Vagina (tissue), 2 donors: ENCODE results near the gene HEG1. TPM values are rescaled to one million over a fixed set of nuclear protein-coding genes. Genes with fewer than 3 reads are reported as not detected.
"Not testable (repeated sequence)": the region's sequence is repeated elsewhere in the genome, so short reads cannot be mapped to it uniquely, and the experiment has no call there.

Experiments used
- DNase-seq, 2 donors: peaks; one replicate each; pipeline ENCODE4 v3.0.0-alpha.2; 2017; ENCODE audit errors: extremely low spot score in 2 of 2
- H3K27ac ChIP-seq: fragments of 200-600 bp; sonication (generic); one replicate; pipeline ENCODE4 v1.5.1; 2019
- H3K27me3 ChIP-seq: fragments of 200-600 bp; sonication (generic); one replicate; pipeline ENCODE4 v1.5.1; 2019
- H3K36me3 ChIP-seq, 2 donors: fragments of 200-600 bp; sonication (generic); one replicate each; pipeline ENCODE4 v1.5.1; 2017 to 2019
- H3K4me1 ChIP-seq: fragments of 200-600 bp; sonication (generic); one replicate; pipeline ENCODE4 v1.5.1; 2019
- H3K4me3 ChIP-seq, 2 donors: fragments of 200-600 bp; sonication (generic); 1 replicate in 1 of 2; 2 replicates in 1 of 2; pipeline ENCODE4 v1.5.1; 2016 to 2019
- H3K9me3 ChIP-seq: fragments of 200-600 bp; sonication (generic); one replicate; pipeline ENCODE4 v1.5.1; 2019
- POLR2A ChIP-seq, 2 donors: fragments of 450-650 bp; IDR thresholded peaks; one replicate each; pipeline ENCODE4 v1.6.1; 2017; ENCODE audit warnings: antibody characterized with exemption in 2 of 2, mild to moderate bottlenecking in 2 of 2, moderate library complexity in 2 of 2
- POLR2AphosphoS5 ChIP-seq, 2 donors: sonication (generic); formaldehyde crosslinking; IDR thresholded peaks; one replicate each; pipeline ENCODE4 v1.9.0; 2017; ENCODE audit warnings: antibody characterized with exemption in 2 of 2, mild to moderate bottlenecking in 2 of 2, low read depth in 1 of 2; ENCODE audit not compliant: insufficient read depth in 1 of 2
- intact Hi-C: fragments of 100-400 bp; cut with DNase I; formaldehyde crosslinking; loops from one replicate; pipeline ENCODE4 v1.15.1; 2023
- total RNA-seq: library from RNA; depleted of rRNA; stranded (reverse); fragments of >200 nt; gene quantifications from one replicate; pipeline ENCODE4 v1.2.3, GENCODE V29; 2016
- TF ChIP-seq, protein P1 (sequence below), 3 experiments: fragments of 450-650 bp in 2 of 3; fragments of 200-600 bp in 1 of 3; sonication (generic) in 1 of 3; IDR thresholded peaks; one replicate each; pipeline ENCODE4 v1.5.1; 2017 to 2019; ENCODE audit warnings: antibody characterized with exemption in 3 of 3, mild to moderate bottlenecking in 2 of 3, moderate library complexity in 2 of 3

HEG1 gene
- total RNA-seq, 1 donor from 2014 or later, result 47.1 TPM

DNA sequence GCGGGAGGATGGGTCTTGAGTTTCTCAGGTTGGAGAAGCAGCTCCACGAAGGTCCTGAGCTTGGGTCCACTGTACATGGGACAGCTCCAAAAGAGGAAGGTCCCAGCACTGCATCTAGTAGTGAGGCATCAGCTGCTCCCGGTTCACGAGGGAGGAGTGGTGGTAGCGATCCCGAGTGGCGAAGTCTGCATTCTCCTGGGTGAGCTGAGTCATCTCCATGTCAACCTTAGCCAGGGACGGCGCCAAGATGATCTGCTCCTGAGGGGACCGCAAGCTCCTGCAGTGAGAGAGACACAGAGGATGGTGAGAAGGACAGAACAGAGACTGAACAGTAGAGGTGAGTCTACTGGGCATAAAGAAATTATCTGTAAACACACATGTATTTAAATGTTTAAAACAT lies 28.0 kb upstream of the HEG1 start:
- H3K36me3 ChIP-seq, result no peaks in the 10 kb centered on the region
- DNase-seq, result no peak
- H3K27me3 ChIP-seq, result no peaks in the 10 kb centered on the region
- TF ChIP-seq, protein P1, sequence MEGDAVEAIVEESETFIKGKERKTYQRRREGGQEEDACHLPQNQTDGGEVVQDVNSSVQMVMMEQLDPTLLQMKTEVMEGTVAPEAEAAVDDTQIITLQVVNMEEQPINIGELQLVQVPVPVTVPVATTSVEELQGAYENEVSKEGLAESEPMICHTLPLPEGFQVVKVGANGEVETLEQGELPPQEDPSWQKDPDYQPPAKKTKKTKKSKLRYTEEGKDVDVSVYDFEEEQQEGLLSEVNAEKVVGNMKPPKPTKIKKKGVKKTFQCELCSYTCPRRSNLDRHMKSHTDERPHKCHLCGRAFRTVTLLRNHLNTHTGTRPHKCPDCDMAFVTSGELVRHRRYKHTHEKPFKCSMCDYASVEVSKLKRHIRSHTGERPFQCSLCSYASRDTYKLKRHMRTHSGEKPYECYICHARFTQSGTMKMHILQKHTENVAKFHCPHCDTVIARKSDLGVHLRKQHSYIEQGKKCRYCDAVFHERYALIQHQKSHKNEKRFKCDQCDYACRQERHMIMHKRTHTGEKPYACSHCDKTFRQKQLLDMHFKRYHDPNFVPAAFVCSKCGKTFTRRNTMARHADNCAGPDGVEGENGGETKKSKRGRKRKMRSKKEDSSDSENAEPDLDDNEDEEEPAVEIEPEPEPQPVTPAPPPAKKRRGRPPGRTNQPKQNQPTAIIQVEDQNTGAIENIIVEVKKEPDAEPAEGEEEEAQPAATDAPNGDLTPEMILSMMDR (IDR thresholded peaks at IDR 0.05), result no peak
- TF ChIP-seq POLR2A (IDR thresholded peaks at IDR 0.05), result no peak
- no peaks in the 10 kb centered on the region for H3K4me1 ChIP-seq
- H3K9me3 ChIP-seq, result no peaks in the 10 kb centered on the region
- H3K4me3 ChIP-seq, result no peak overlapping the region
- intact Hi-C loops, result no loop called here
- H3K27ac ChIP-seq, result no peak overlapping the region

DNA sequence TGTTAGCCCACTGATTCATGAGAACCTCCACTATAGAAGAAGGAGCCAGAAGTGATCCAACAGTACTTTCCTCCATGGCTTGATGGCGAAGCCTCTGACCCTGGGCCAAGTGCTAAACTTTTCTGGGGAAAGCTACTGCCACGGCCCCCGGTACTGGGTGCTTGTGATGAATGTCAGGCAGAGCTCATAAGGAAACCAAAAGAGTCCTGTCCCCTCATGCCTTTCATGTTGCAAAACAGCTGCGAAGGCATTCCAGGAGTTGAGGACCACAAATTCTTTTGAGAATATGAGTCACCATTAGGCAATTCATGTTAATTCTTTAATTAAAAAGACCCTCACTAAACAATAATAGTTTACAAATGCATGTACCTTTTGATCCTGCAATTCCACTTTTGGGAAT lies 26.5 kb upstream of the HEG1 start:
- H3K4me1 ChIP-seq, H3K4me3 ChIP-seq, H3K9me3 ChIP-seq, intact Hi-C loops, H3K27ac ChIP-seq, H3K27me3 ChIP-seq, H3K36me3 ChIP-seq, DNase-seq: not testable (repeated sequence)

DNA sequence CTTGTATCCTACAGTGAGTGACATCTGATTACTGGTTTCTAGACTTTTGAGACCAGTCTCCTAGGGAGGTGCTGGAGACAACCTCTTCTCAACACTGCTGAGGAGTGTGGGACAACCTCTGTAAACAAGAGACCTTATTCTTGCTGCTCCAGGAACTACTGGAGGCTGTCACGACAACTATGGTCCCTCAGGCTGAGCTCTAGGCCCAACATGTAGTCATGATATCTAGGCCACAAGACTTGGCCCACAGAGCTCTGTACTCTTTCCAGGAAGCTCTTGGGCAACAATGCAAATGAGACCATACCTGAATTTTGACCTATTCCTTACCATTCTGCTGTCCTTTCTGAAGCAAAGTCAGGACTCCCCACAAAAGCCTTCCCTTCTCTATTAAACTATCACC lies 24.3 kb upstream of the HEG1 start:
- intact Hi-C loops, result no loop called here
- no peaks in the 10 kb centered on the region for H3K4me1 ChIP-seq
- no peaks in the 10 kb centered on the region for H3K9me3 ChIP-seq
- no peak overlapping the region for H3K27ac ChIP-seq
- H3K4me3 ChIP-seq, result no peak overlapping the region
- H3K27me3 ChIP-seq, result no peaks in the 10 kb centered on the region
- DNase-seq, result no peak
- TF ChIP-seq POLR2AphosphoS5 (IDR thresholded peaks at IDR 0.05; ENCODE audit: insufficient read depth in 1 of 2, low read depth in 1 of 2), result no peak
- TF ChIP-seq, protein P1 (IDR thresholded peaks at IDR 0.05), result no peak
- no peak for TF ChIP-seq POLR2A (IDR thresholded peaks at IDR 0.05)
- no peaks in the 10 kb centered on the region for H3K36me3 ChIP-seq

GRCh38 chr3:125079675-125080045 lies 23.9 kb upstream of the HEG1 start:
- no peaks in the 10 kb centered on the region for H3K27me3 ChIP-seq
- no peaks in the 10 kb centered on the region for H3K36me3 ChIP-seq
- H3K4me1 ChIP-seq, result no peaks in the 10 kb centered on the region
- TF ChIP-seq POLR2AphosphoS5 (IDR thresholded peaks at IDR 0.05; ENCODE audit: insufficient read depth in 1 of 2, low read depth in 1 of 2) (no peak), POLR2A (IDR thresholded peaks at IDR 0.05) (no peak)
- TF ChIP-seq, protein P1 (IDR thresholded peaks at IDR 0.05), result no peak
- no peaks in the 10 kb centered on the region for H3K9me3 ChIP-seq
- intact Hi-C loops, result no loop called here
- no peak for DNase-seq
- H3K4me3 ChIP-seq, result no peak overlapping the region
- no peak overlapping the region for H3K27ac ChIP-seq

DNA sequence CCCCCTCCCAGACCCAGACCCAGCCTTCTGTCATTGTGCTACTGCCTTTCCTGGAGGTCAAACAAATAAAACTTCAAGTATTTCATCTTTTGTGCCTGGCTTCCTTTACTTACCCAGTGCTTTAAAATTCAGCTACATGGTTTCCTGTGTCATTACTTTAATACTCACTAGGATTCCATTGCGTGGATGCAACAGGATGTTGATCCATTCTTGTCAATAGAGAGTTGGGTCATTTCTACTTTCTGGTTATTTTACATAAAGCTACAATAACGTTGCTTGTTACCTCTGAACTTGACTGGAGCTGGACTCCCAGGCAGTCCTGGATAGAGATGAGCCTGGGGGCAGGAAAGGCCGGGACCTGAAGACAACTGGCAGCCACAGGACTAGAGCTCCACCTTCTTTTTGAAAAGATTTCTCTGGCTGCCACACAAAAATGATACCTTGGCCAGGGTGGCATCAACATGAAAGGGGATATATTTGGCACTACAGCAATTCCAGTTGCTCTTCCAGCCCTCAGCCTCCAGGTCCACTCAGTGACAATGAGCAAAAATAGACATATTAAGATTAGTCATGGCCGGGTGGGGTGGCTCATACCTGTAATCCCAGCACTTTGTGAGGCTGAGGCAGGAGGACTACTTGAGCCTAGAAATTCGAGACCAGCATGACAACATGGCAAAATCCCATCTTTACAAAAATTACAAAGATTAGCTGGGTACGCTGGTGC lies 23.3 kb upstream of the HEG1 start:
- intact Hi-C loops, result no loop called here
- TF ChIP-seq, protein P1 (IDR thresholded peaks at IDR 0.05), result no peak
- TF ChIP-seq POLR2AphosphoS5 (IDR thresholded peaks at IDR 0.05; ENCODE audit: insufficient read depth in 1 of 2, low read depth in 1 of 2) (no peak), POLR2A (IDR thresholded peaks at IDR 0.05) (no peak)
- H3K4me1 ChIP-seq, result no peaks in the 10 kb centered on the region
- no peak overlapping the region for H3K4me3 ChIP-seq
- no peak for DNase-seq
- no peaks in the 10 kb centered on the region for H3K9me3 ChIP-seq
- H3K36me3 ChIP-seq, result no peaks in the 10 kb centered on the region
- no peaks in the 10 kb centered on the region for H3K27me3 ChIP-seq
- H3K27ac ChIP-seq, result no peak overlapping the region
